Measurements from ENCODE around the gene MOCS1.

GRCh38 chr6:39914239-39914638, 20.0 kb downstream of the MOCS1 start:
- TF ChIP-seq CTCF (IDR thresholded peaks at IDR 0.05) (no peak), POLR2AphosphoS5 (IDR thresholded peaks at IDR 0.05) (no peak)

All from gastroesophageal sphincter (tissue), 3 donors.